ENCODE measurements around the gene DCAF8.

DCAF8 gene

GRCh38 chr1:160196143-160196542, 66.2 kb downstream of the DCAF8 start:
- H3K4me1 ChIP-seq (ENCODE audit: low read length): peaks cover 7% of the 10 kb centered on the region; the same call in 1 of the 2 replicates
- H3K9me2 ChIP-seq (replicated peaks; ENCODE audit: insufficient read depth, low read length): no peaks in the 10 kb centered on the region
- no peaks in the 10 kb centered on the region for H3K27me3 ChIP-seq (replicated peaks; ENCODE audit: insufficient read depth, low read length)
- no peaks in the 10 kb centered on the region for H3F3A ChIP-seq (ENCODE audit: insufficient read depth, low read length)
- no peak overlapping the region for H2AFZ ChIP-seq (ENCODE audit: low read length)
- H3K36me3 ChIP-seq (replicated peaks; ENCODE audit: insufficient read depth, low read length): no peaks in the 10 kb centered on the region
- no peaks in the 10 kb centered on the region for H3K79me2 ChIP-seq (ENCODE audit: low read length)
- H3K9ac ChIP-seq (ENCODE audit: low read length): no peak overlapping the region
- no peak overlapping the region for H3K27ac ChIP-seq (ENCODE audit: low read length)
- no peak overlapping the region for H3K4me3 ChIP-seq (ENCODE audit: low read length)
- H3K4me2 ChIP-seq (ENCODE audit: low read depth, low read length): peak overlapping the region; percentile 5; the same call in 1 of the 2 replicates
- H4K20me1 ChIP-seq (ENCODE audit: insufficient read depth, low read length): no peaks in the 10 kb centered on the region
- peak; percentile 27 for DNase-seq
- H3K9me3 ChIP-seq (replicated peaks; ENCODE audit: insufficient read depth, low read length): no peaks in the 10 kb centered on the region
- TF ChIP-seq EZH2 (optimal IDR thresholded peaks at IDR 0.05; ENCODE audit: low read depth, low read length): no peak
- TF ChIP-seq EZH2phosphoT487 (IDR thresholded peaks at IDR 0.05; ENCODE audit: low read length): no peak
- TF ChIP-seq CTCF (IDR thresholded peaks at IDR 0.05; ENCODE audit: low read length): no peak

DNA sequence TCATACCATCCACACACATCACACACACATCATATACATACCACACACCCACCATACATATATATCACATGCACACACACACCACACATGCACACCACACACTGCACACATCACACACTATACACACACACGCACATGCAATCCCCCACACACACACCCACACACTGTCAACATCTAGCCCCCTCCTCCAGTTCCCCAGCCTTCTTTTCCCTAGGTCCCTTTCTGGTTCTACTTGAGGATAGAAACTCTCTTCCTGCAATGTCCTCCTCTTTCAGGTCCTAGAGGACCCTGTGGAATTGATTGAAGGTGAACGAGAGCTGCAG, 67.7 kb downstream of the DCAF8 start:
- Histone ChIP-seq H3K9ac (ENCODE audit: low read length) (no peak overlapping the region), H3K27me3 (replicated peaks; ENCODE audit: insufficient read depth, low read length) (no peaks in the 10 kb centered on the region), H4K20me1 (ENCODE audit: insufficient read depth, low read length) (no peaks in the 10 kb centered on the region), H2AFZ (ENCODE audit: low read length) (no peak overlapping the region), H3K79me2 (ENCODE audit: low read length) (no peaks in the 10 kb centered on the region), H3K4me2 (ENCODE audit: low read depth, low read length) (no peak overlapping the region), H3F3A (ENCODE audit: insufficient read depth, low read length) (no peaks in the 10 kb centered on the region), H3K9me2 (replicated peaks; ENCODE audit: insufficient read depth, low read length) (no peaks in the 10 kb centered on the region), H3K27ac (ENCODE audit: low read length) (no peak overlapping the region), H3K36me3 (replicated peaks; ENCODE audit: insufficient read depth, low read length) (no peaks in the 10 kb centered on the region), H3K9me3 (replicated peaks; ENCODE audit: insufficient read depth, low read length) (no peaks in the 10 kb centered on the region), H3K4me1 (ENCODE audit: low read length) (peaks cover 7% of the 10 kb centered on the region; the same call in 1 of the 2 replicates), H3K4me3 (ENCODE audit: low read length) (no peak overlapping the region)
- no peak for TF ChIP-seq EZH2 (optimal IDR thresholded peaks at IDR 0.05; ENCODE audit: low read depth, low read length)
- TF ChIP-seq CTCF (IDR thresholded peaks at IDR 0.05; ENCODE audit: low read length): no peak
- no peak for TF ChIP-seq EZH2phosphoT487 (IDR thresholded peaks at IDR 0.05; ENCODE audit: low read length)
- no peak for DNase-seq

DNA sequence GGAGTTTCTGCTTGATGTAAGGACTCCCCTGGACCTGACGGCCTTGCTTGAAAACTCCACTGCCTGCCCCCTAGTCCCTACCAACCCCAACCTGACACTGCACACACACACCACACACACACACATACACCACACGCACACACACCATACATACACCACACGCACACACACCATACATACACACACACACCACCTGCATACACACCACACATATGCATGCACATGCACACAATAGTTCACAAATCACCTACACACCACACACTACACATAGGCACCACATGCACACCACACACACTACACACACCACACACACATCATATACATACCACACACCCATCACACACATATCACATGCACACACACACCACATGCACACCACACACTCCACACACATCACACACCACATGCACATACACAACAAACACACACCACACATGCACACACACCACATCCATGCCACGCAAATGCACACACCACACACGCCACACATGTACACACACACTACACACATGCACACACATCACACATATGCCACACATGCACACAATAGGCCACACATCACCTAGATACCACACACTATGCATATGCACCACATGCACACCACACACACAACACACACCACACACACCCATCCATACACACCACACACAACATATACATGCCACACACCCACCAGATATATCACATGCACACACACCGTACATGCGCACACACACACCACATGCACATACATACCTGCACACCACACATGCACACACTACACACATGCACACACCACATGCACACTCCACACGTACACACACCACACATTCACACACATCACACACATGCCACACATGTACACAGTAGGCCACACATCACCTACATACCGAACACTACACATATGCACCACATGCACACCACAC, 68.3 kb downstream of the DCAF8 start:
- Histone ChIP-seq H3K27ac (ENCODE audit: low read length) (no peak overlapping the region), H4K20me1 (ENCODE audit: insufficient read depth, low read length) (no peaks in the 10 kb centered on the region), H2AFZ (ENCODE audit: low read length) (no peak overlapping the region), H3K27me3 (replicated peaks; ENCODE audit: insufficient read depth, low read length) (no peaks in the 10 kb centered on the region), H3K9me2 (replicated peaks; ENCODE audit: insufficient read depth, low read length) (no peaks in the 10 kb centered on the region), H3K9ac (ENCODE audit: low read length) (no peak overlapping the region), H3K9me3 (replicated peaks; ENCODE audit: insufficient read depth, low read length) (no peaks in the 10 kb centered on the region), H3F3A (ENCODE audit: insufficient read depth, low read length) (no peaks in the 10 kb centered on the region), H3K4me1 (ENCODE audit: low read length) (peaks cover 7% of the 10 kb centered on the region; the same call in 1 of the 2 replicates), H3K4me3 (ENCODE audit: low read length) (no peak overlapping the region), H3K79me2 (ENCODE audit: low read length) (no peaks in the 10 kb centered on the region), H3K4me2 (ENCODE audit: low read depth, low read length) (no peak overlapping the region), H3K36me3 (replicated peaks; ENCODE audit: insufficient read depth, low read length) (no peaks in the 10 kb centered on the region)
- DNase-seq: no peak
- TF ChIP-seq CTCF (IDR thresholded peaks at IDR 0.05; ENCODE audit: low read length): no peak
- TF ChIP-seq EZH2 (optimal IDR thresholded peaks at IDR 0.05; ENCODE audit: low read depth, low read length): no peak
- TF ChIP-seq EZH2phosphoT487 (IDR thresholded peaks at IDR 0.05; ENCODE audit: low read length): no peak

Data from MM.1S (cell line).